ENCODE results near the gene USP46. TPM values are rescaled to one million over a fixed set of nuclear protein-coding genes. Genes with fewer than 3 reads are reported as not detected.

Gene USP46
- total and polyA plus RNA-seq, 2 of the 8 experiments (the other 6 are each of a cell fraction or from before 2014, with no cell fraction given), result 10.6 to 62.4 TPM

- WGBS, 2 experiments (ENCODE audit: extremely low coverage in 1 of 2, insufficient coverage in 1 of 2, insufficient read length in 1 of 2, insufficient replicate concordance in 2 of 2, low coverage in 1 of 2, low lambda C conversion rate in 2 of 2, missing lambda C conversion rate in 1 of 2), result 92% methylated on average over 4 of the region's 4 CpGs; no CpG with 5 or more reads in 1 of the 2 experiments
- TF ChIP-seq ATF3 (IDR thresholded peaks at IDR 0.05; ENCODE audit: insufficient read depth, low read depth, low read length) (no peak), YY1 (IDR thresholded peaks at IDR 0.05; ENCODE audit: low read depth, low read length) (no peak), POLR2AphosphoS5 (IDR thresholded peaks at IDR 0.05; ENCODE audit: low read depth, low read length) (no peak), BRCA1 (IDR thresholded peaks at IDR 0.05; ENCODE audit: low read depth, low read length) (no peak), NANOG (IDR thresholded peaks at IDR 0.05; ENCODE audit: insufficient read depth, low read depth, low read length, poor library complexity, severe bottlenecking) (no peak), SP4 (IDR thresholded peaks at IDR 0.05; ENCODE audit: low read length) (no peak), CBX5 (IDR thresholded peaks at IDR 0.05; ENCODE audit: low read depth, low read length) (no peak), KDM4A (IDR thresholded peaks at IDR 0.05; ENCODE audit: low read depth, low read length, severe bottlenecking) (no peak), EGR1 (IDR thresholded peaks at IDR 0.05; ENCODE audit: borderline replicate concordance, low read depth, low read length) (no peak), GTF2F1 (IDR thresholded peaks at IDR 0.05; ENCODE audit: borderline replicate concordance, low read depth, low read length) (no peak), USF2 (IDR thresholded peaks at IDR 0.05; ENCODE audit: low read length) (no peak), POLR2A (IDR thresholded peaks at IDR 0.05; ENCODE audit: control extremely low read depth in 1 of 2, low read depth in 2 of 2, low read length in 2 of 2) (no peak), CBX8 (IDR thresholded peaks at IDR 0.05; ENCODE audit: borderline replicate concordance, low read depth, low read length) (no peak), NRF1 (IDR thresholded peaks at IDR 0.05; ENCODE audit: low read depth, low read length) (no peak)
These were observed 81.5 kb downstream of the USP46 start for GRCh38 chr4:52577624-52577962.

More at GRCh38 chr4:52577624-52577962, 81.5 kb downstream of the USP46 start:
- no peak overlapping the region for H4K5ac ChIP-seq (ENCODE audit: insufficient read length, low read depth, low read length)
- H2BK12ac ChIP-seq (ENCODE audit: low read depth, low read length), result no peak overlapping the region
- no peak overlapping the region for H3K4me2 ChIP-seq (ENCODE audit: insufficient read depth in 1 of 2, low read depth in 2 of 2, low read length in 2 of 2)
- no peak overlapping the region for H4K91ac ChIP-seq (replicated peaks; ENCODE audit: insufficient read length, low read length)
- no peak overlapping the region for H3K27ac ChIP-seq (ENCODE audit: low read depth, low read length)
- H3K9ac ChIP-seq (replicated peaks in 1 of 4; ENCODE audit: extremely low read depth in 1 of 4, low read depth in 3 of 4, low read length in 3 of 4), result no peak overlapping the region
- H3K56ac ChIP-seq (replicated peaks; ENCODE audit: insufficient read length, low read depth, low read length), result no peak overlapping the region
- no peak overlapping the region for H3K18ac ChIP-seq (ENCODE audit: extremely low read depth, low read length)
- no peak overlapping the region for H3K23ac ChIP-seq (ENCODE audit: insufficient read length)
- no peak overlapping the region for H3K4ac ChIP-seq (replicated peaks; ENCODE audit: insufficient read length, low read depth, low read length)
- H2BK15ac ChIP-seq (ENCODE audit: low read length), result no peak overlapping the region
- H2BK120ac ChIP-seq (replicated peaks; ENCODE audit: low read depth, low read length), result no peak overlapping the region
- no peaks in the 10 kb centered on the region for H3K79me2 ChIP-seq (ENCODE audit: control insufficient read depth in 1 of 2, insufficient read depth in 2 of 2, low read length in 2 of 2)
- no peaks in the 10 kb centered on the region for H4K20me1 ChIP-seq (replicated peaks in 1 of 2; ENCODE audit: control insufficient read depth in 1 of 2, insufficient read depth in 2 of 2, low read length in 2 of 2)
- H3K14ac ChIP-seq (ENCODE audit: insufficient read length), result no peak overlapping the region
- FAIRE-seq, result no peak
- no peaks in the 10 kb centered on the region for H3K4me1 ChIP-seq (replicated peaks in 1 of 4; ENCODE audit: control insufficient read depth in 3 of 4, insufficient read depth in 4 of 4, low read length in 3 of 4)
- no peak overlapping the region for H3K4me3 ChIP-seq (ENCODE audit: extremely low read depth in 1 of 4, insufficient read depth in 2 of 4, low read depth in 3 of 4, low read length in 4 of 4)
- no peak overlapping the region for H4K8ac ChIP-seq (ENCODE audit: extremely low read depth, insufficient read depth, low read length)
- no peak overlapping the region for H2BK20ac ChIP-seq (ENCODE audit: low read length)
- no peak overlapping the region for H2AFZ ChIP-seq (ENCODE audit: low read length)
- no peak overlapping the region for H2BK5ac ChIP-seq (ENCODE audit: low read depth, low read length)
- no peaks in the 10 kb centered on the region for H3K9me3 ChIP-seq (ENCODE audit: insufficient read depth in 2 of 2, low read depth in 1 of 2, low read length in 1 of 2)
- POLR2A ChIA-PET (ENCODE audit: partially characterized antibody), result interaction anchor here (0.9 kb wide), 1 partner anchor 10 kb away, joined by 3 read pairs; no protein-coding TSS in a partner anchor
- no peaks in the 10 kb centered on the region for H3K36me3 ChIP-seq (ENCODE audit: control insufficient read depth in 2 of 4, insufficient read depth in 4 of 4, low read length in 3 of 4)
- H3K23me2 ChIP-seq (ENCODE audit: low read depth, low read length), result no peaks in the 10 kb centered on the region
- no peaks in the 10 kb centered on the region for H3K79me1 ChIP-seq (ENCODE audit: low read depth, low read length)
- CTCF ChIA-PET (ENCODE audit: partially characterized antibody), result interaction anchor here (0.9 to 2.0 kb wide), 3 partner anchors 11 to 32 kb away, joined by 3 to 8 read pairs (median 4); no protein-coding TSS in a partner anchor
- no peaks in the 10 kb centered on the region for H3K27me3 ChIP-seq (replicated peaks in 1 of 4; ENCODE audit: control insufficient read depth in 3 of 4, extremely low read depth in 1 of 4, insufficient read depth in 3 of 4, low read length in 3 of 4)
- H2AK5ac ChIP-seq (ENCODE audit: low read depth, low read length), result no peak overlapping the region
- DNase-seq (ENCODE audit: low read depth in 1 of 2, low spot score in 2 of 2), result no peak
